HG02870 (cell line): ENCODE results near the gene MIER3.
A peak's percentile ranks its signal among the peaks of the same experiment; 100 is the strongest.
"Not testable (repeated sequence)": the region's sequence is repeated elsewhere in the genome, so short reads cannot be mapped to it uniquely, and the experiment has no call there.

Experiments
- ATAC-seq: cut with Tn5 transposase; IDR thresholded peaks from one replicate; pipeline ENCODE4 v1.9.1; 2021; ENCODE audit warnings: mild to moderate bottlenecking, moderate library complexity; ENCODE audit not compliant: unreplicated experiment

MIER3 gene, protein sequence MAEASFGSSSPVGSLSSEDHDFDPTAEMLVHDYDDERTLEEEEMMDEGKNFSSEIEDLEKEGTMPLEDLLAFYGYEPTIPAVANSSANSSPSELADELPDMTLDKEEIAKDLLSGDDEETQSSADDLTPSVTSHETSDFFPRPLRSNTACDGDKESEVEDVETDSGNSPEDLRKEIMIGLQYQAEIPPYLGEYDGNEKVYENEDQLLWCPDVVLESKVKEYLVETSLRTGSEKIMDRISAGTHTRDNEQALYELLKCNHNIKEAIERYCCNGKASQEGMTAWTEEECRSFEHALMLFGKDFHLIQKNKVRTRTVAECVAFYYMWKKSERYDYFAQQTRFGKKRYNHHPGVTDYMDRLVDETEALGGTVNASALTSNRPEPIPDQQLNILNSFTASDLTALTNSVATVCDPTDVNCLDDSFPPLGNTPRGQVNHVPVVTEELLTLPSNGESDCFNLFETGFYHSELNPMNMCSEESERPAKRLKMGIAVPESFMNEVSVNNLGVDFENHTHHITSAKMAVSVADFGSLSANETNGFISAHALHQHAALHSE

DNA sequence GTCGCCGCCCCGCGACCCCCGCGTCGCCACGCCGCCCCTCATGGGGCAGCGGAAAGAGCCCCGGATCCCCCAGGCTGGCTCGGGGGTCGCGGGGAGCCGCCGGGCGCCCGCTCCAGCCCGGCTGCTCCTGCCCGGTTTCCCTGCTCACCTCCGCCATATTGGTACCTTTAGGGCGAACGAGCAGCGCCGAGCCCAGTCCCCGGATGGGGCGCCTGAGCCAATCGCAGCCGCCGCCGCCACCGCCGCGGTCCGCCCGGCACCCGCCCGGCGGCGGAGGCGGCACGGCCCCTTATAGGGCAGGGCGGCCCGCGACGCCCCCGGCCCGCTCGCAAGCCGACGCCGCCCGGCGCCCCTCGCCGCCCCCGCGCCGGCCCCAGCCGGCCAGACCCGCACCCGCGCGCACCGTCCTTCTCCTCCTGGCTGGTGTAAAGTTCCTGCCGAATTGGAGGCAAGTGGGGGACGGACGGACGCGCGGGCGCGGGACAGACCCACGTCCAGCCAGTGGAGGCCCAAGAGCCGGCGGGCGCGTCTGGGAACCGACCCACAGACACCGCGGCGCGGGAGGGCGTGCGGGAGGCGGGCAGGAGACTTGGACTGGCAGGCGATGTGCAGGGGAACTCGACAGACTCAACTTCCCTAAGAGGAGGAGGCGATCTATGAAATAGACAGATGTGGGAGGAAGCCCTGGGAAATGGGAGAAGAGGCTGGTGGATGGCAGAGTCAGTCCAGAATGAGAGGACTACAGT lies at the start of gene MIER3:
Gene MIER3, minus strand, starts transcription at position 178 of the 746 bp plus-strand sequence. Its CDS starts 21 bp downstream, at position 157.
- ATAC-seq, result peak; percentile 90

DNA sequence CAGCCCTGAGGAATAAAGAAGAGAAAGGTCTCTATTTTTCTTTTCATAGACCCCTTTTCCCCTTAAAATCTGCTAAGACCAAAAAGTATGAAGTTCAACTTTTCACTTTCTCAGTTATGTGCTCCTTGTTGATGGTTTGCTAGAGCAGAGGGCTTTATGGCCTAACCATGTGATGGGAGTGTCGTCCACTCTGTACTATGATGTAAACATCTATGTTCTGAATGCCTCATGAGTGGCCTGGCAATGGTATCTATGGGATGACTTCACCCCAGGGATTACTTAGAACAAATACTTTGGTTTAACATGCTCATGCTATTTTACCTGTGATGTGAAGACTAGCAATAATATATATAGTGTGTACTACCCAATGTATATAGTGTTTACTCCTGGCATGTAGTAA lies 43.7 kb upstream of the MIER3 start:
- no peak for ATAC-seq

DNA sequence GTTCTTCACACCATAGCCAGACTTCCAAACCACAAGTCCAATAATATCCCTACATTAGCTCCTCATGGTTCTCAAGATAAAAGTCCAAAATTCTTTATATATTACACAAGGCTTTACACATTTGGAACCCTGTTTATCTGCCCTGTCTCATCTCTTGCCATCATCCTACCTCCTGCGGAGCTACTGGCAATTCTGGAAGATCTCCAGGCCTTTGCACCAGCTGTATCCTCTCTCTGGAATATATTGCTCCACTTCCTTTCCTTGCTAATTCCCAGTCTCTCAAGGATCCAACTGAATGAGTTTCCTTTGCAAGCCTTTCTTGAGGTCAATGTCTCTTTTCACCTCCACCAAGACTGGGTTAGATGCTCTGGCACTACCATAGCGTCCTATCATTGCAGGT lies 41.3 kb upstream of the MIER3 start:
- ATAC-seq, result no peak

- no peak for ATAC-seq
These were observed 37.8 kb upstream of the MIER3 start for GRCh38 chr5:56989676-56990075.

- ATAC-seq, result no peak
These were observed 36.6 kb upstream of the MIER3 start for GRCh38 chr5:56988490-56988889.

DNA sequence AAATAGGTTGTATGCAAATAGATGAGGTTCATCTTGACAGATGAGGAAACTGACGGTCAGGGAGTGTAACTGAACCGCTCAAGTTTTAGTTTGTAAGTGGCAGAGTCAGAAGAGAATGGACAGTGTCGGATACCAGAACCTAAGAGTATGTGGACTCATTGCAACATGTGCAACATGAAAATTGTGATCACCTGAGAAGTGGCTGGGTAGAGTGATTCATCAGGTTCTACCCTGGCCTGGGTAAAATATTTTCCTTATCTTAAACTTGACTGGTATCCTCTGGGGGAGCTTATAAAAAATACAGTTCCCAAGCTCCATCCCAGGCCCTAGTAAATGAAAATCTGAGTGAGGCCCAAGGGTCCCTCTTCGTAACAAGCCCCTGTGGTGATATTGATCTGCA lies 35.2 kb upstream of the MIER3 start:
- ATAC-seq, result no peak

- ATAC-seq, result no peak
These were observed 34.7 kb upstream of the MIER3 start for GRCh38 chr5:56986626-56986947.

GRCh38 chr5:56985936-56986625 lies 34.2 kb upstream of the MIER3 start:
- ATAC-seq, result no peak

GRCh38 chr5:56984445-56984844 lies 32.5 kb upstream of the MIER3 start:
- no peak for ATAC-seq

DNA sequence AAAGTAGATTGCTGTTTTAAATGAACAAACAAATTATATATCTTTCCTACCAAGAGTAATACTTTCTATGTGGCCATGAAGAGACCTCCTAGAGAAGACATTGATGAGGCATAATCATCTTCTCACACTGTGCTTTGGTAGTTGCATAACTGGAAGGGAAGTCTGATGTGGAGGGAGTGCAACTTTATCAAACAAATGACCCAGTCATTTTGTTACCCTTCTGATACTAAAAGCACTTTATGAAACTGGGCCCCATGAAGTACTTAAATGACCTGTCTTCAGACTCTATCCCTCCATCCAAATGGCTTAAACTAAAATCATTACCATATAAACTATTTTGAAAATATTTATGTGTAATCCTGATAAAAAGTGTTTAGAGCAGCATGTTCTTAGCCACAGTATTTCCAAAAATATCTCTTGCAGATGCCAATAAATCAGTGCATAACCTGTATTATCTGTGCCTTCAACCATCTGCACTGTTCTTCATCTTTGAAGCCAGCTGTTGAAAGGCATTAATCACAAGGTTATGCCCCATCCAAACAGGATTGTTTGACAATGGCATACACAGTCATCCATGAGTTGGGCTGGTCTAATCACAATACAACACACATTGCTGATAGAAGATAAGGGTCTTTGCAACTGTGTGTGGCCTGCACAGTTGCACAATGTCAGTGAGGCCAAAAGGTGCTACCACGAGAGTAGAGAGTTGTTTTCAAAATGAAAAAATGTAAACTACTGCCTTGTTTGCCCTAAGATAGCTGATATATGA lies 31.9 kb upstream of the MIER3 start:
- ATAC-seq, result peak; percentile 72

- ATAC-seq, result no peak
These were observed 29.8 kb upstream of the MIER3 start for GRCh38 chr5:56981548-56982315.

GRCh38 chr5:56979968-56980367 lies 28.0 kb upstream of the MIER3 start:
- no peak for ATAC-seq

- ATAC-seq, result not testable (repeated sequence)
These were observed 27.6 kb upstream of the MIER3 start for GRCh38 chr5:56979526-56979925.

DNA sequence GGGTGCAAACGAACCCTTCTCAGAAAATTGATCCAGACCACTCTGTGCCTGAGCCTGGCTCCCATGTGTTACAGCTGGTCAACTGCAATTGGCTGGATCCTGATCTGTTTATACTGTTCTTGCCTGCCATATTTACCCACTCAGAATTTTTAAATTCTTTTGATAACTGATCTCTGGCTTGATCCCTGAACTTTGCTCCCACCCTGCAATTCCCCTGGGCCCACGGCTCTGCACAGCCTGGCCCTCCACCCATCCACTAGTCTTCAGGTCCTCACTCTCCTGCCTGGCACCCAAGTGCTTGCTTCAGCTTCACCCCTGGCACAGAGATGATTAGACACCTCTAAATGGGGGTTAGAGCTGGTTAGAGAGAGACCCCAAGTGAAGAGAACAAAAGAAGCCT lies 25.9 kb upstream of the MIER3 start:
- no peak for ATAC-seq

GRCh38 chr5:56977021-56977420 lies 25.1 kb upstream of the MIER3 start:
- ATAC-seq, result no peak

- ATAC-seq, result no peak
These were observed 22.3 kb upstream of the MIER3 start for GRCh38 chr5:56974241-56974640.

- no peak for ATAC-seq
These were observed 21.6 kb upstream of the MIER3 start for GRCh38 chr5:56973473-56973872.

GRCh38 chr5:56971275-56971674 lies 19.4 kb upstream of the MIER3 start:
- ATAC-seq, result no peak

DNA sequence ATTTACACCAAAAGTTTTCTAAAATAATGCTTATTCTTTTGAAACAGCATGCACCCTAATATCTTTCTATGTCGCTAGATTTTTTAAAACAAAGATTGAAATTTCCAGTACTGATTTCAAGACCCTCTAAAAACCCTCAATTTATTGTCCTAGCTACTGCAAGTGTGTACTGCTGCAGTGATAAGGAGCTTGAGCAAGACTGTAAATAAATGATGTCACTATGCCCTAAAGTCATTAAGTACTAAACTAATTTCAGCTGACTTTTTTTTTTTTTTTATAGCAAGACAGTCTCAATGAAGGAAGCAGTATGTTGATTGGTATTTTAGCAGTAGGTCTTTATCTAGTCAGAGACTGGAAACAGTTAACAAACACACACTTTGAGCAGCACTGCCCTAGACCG lies 12.2 kb upstream of the MIER3 start:
- no peak for ATAC-seq

GRCh38 chr5:56963246-56963645 lies 11.3 kb upstream of the MIER3 start:
- ATAC-seq, result no peak
